ENCODE measurements around the gene NBAS. TPM values are rescaled to one million over a fixed set of nuclear protein-coding genes. Genes with fewer than 3 reads are reported as not detected.

Gene NBAS
- total and polyA plus RNA-seq, 2 of the 13 experiments (the other 11 are each of a cell fraction or from before 2014, with no cell fraction given) = 33.6 to 58.7 TPM

DNA sequence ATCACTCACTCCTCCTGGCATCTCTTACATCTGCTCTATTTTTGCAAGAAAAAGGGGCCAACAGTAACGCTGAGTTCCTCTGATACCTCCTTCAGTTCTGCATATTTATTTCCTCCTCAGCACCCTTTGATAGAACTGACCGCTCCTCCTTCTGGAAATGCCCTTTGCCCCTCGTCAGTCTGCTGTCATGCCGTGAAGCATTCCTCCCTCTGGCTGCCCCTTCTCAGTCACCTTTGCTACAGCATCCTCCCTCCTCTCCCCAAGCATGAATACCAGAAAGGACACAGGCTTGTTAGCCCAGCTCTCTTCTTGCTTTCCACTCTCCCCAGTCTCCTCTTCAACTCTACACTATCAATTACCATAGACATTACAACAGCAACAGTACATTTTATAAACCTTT lies 135.4 kb downstream of the NBAS start:
- 88% methylated on average over 4 of the region's 4 CpGs for WGBS (ENCODE audit: low lambda C conversion rate)
- Histone ChIP-seq H3K9me3 (ENCODE audit: low read length) (no peaks in the 10 kb centered on the region), H4K20me1 (ENCODE audit: insufficient read depth, low read length) (no peaks in the 10 kb centered on the region), H3K27me3 (ENCODE audit: control insufficient read depth in 1 of 2, insufficient read depth in 2 of 2, low read length in 2 of 2) (no peaks in the 10 kb centered on the region), H3K9ac (ENCODE audit: insufficient read depth, low read depth, low read length) (no peak overlapping the region), H3K4me3 (replicated peaks in 1 of 3; ENCODE audit: insufficient read depth in 1 of 3, low read depth in 2 of 3, low read length in 3 of 3) (no peak overlapping the region), H3K36me3 (replicated peaks in 1 of 2; ENCODE audit: control insufficient read depth in 1 of 2, insufficient read depth in 2 of 2, low read length in 2 of 2) (peaks cover 0 to 16% of the 10 kb centered on the region in 2 experiments; a peak in 2 of 5 replicates), H3K4me1 (ENCODE audit: insufficient read depth, low read length) (no peaks in the 10 kb centered on the region), H3K4me2 (ENCODE audit: low read depth, low read length) (no peak overlapping the region), H2AFZ (ENCODE audit: low read length) (no peak overlapping the region), H3K79me2 (ENCODE audit: insufficient read depth, low read length) (no peaks in the 10 kb centered on the region), H3K27ac (ENCODE audit: extremely low read length, insufficient read depth, low read length) (no peak overlapping the region)
- in situ Hi-C loops (cut with HindIII; ENCODE audit: extremely low pct_ligation_motif_present, low pct_unique_long_range_greater_than_20kb) = no loop called here
- BruUV-seq (replicated peaks) = no TSS peak
- CTCF ChIA-PET (ENCODE audit: low intra/inter-chr PET ratio, low total read pairs) = no interaction called here
- POLR2A ChIA-PET = no interaction called here
- no peak for DNase-seq (ENCODE audit: low spot score)
- no peak for ATAC-seq
- intact Hi-C loops (cut with micrococcal nuclease; ENCODE audit: unreplicated experiment) = no loop called here
- no peak for FAIRE-seq
- TF ChIP-seq ZNF792 (CRISPR knock-in tag; IDR thresholded peaks at IDR 0.05) (no peak), ZNF451 (CRISPR knock-in tag; IDR thresholded peaks at IDR 0.05) (no peak), ZNF841 (CRISPR knock-in tag; IDR thresholded peaks at IDR 0.05; ENCODE audit: borderline replicate concordance) (no peak), ELF1 (CRISPR knock-in tag; IDR thresholded peaks at IDR 0.05) (no peak), DNMT1 (CRISPR knock-in tag; IDR thresholded peaks at IDR 0.05) (no peak), ZNF30 (CRISPR knock-in tag; IDR thresholded peaks at IDR 0.05) (no peak), ZNF44 (CRISPR knock-in tag; IDR thresholded peaks at IDR 0.05) (no peak), ZSCAN22 (CRISPR knock-in tag; IDR thresholded peaks at IDR 0.05) (no peak), NFYC (CRISPR knock-in tag; IDR thresholded peaks at IDR 0.05) (no peak)
- TF ChIP-seq, protein P1, sequence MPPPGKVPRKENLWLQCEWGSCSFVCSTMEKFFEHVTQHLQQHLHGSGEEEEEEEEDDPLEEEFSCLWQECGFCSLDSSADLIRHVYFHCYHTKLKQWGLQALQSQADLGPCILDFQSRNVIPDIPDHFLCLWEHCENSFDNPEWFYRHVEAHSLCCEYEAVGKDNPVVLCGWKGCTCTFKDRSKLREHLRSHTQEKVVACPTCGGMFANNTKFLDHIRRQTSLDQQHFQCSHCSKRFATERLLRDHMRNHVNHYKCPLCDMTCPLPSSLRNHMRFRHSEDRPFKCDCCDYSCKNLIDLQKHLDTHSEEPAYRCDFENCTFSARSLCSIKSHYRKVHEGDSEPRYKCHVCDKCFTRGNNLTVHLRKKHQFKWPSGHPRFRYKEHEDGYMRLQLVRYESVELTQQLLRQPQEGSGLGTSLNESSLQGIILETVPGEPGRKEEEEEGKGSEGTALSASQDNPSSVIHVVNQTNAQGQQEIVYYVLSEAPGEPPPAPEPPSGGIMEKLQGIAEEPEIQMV (CRISPR knock-in tag; IDR thresholded peaks at IDR 0.05; ENCODE audit: low read depth) = no peak
- TF ChIP-seq, protein P2, sequence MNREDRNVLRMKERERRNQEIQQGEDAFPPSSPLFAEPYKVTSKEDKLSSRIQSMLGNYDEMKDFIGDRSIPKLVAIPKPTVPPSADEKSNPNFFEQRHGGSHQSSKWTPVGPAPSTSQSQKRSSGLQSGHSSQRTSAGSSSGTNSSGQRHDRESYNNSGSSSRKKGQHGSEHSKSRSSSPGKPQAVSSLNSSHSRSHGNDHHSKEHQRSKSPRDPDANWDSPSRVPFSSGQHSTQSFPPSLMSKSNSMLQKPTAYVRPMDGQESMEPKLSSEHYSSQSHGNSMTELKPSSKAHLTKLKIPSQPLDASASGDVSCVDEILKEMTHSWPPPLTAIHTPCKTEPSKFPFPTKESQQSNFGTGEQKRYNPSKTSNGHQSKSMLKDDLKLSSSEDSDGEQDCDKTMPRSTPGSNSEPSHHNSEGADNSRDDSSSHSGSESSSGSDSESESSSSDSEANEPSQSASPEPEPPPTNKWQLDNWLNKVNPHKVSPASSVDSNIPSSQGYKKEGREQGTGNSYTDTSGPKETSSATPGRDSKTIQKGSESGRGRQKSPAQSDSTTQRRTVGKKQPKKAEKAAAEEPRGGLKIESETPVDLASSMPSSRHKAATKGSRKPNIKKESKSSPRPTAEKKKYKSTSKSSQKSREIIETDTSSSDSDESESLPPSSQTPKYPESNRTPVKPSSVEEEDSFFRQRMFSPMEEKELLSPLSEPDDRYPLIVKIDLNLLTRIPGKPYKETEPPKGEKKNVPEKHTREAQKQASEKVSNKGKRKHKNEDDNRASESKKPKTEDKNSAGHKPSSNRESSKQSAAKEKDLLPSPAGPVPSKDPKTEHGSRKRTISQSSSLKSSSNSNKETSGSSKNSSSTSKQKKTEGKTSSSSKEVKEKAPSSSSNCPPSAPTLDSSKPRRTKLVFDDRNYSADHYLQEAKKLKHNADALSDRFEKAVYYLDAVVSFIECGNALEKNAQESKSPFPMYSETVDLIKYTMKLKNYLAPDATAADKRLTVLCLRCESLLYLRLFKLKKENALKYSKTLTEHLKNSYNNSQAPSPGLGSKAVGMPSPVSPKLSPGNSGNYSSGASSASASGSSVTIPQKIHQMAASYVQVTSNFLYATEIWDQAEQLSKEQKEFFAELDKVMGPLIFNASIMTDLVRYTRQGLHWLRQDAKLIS (CRISPR knock-in tag; IDR thresholded peaks at IDR 0.05) = no peak
- TF ChIP-seq, protein P3, sequence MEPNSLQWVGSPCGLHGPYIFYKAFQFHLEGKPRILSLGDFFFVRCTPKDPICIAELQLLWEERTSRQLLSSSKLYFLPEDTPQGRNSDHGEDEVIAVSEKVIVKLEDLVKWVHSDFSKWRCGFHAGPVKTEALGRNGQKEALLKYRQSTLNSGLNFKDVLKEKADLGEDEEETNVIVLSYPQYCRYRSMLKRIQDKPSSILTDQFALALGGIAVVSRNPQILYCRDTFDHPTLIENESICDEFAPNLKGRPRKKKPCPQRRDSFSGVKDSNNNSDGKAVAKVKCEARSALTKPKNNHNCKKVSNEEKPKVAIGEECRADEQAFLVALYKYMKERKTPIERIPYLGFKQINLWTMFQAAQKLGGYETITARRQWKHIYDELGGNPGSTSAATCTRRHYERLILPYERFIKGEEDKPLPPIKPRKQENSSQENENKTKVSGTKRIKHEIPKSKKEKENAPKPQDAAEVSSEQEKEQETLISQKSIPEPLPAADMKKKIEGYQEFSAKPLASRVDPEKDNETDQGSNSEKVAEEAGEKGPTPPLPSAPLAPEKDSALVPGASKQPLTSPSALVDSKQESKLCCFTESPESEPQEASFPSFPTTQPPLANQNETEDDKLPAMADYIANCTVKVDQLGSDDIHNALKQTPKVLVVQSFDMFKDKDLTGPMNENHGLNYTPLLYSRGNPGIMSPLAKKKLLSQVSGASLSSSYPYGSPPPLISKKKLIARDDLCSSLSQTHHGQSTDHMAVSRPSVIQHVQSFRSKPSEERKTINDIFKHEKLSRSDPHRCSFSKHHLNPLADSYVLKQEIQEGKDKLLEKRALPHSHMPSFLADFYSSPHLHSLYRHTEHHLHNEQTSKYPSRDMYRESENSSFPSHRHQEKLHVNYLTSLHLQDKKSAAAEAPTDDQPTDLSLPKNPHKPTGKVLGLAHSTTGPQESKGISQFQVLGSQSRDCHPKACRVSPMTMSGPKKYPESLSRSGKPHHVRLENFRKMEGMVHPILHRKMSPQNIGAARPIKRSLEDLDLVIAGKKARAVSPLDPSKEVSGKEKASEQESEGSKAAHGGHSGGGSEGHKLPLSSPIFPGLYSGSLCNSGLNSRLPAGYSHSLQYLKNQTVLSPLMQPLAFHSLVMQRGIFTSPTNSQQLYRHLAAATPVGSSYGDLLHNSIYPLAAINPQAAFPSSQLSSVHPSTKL (CRISPR knock-in tag; IDR thresholded peaks at IDR 0.05) = no peak
- TF ChIP-seq, protein P4, sequence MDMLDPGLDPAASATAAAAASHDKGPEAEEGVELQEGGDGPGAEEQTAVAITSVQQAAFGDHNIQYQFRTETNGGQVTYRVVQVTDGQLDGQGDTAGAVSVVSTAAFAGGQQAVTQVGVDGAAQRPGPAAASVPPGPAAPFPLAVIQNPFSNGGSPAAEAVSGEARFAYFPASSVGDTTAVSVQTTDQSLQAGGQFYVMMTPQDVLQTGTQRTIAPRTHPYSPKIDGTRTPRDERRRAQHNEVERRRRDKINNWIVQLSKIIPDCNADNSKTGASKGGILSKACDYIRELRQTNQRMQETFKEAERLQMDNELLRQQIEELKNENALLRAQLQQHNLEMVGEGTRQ (IDR thresholded peaks at IDR 0.05; ENCODE audit: low read depth, low read length) = no peak
- TF ChIP-seq, protein P4 (CRISPR knock-in tag; IDR thresholded peaks at IDR 0.05; ENCODE audit: borderline replicate concordance) = no peak

Data from HepG2 (cell line).